Activated T-helper 1 cell treated with Interleukin-2 at 50 U/mL for 16 hours (primary cell): ENCODE data around the gene MADD.

ENCODE experiments used
- DNase-seq: peaks from one replicate; pipeline ENCODE4 v3.0.0-alpha.2; 2020; ENCODE audit warnings: low read depth

Gene MADD

GRCh38 chr11:47359162-47359561 lies 89.2 kb downstream of the MADD start:
- no peak for DNase-seq

GRCh38 chr11:47359586-47359985 lies 89.7 kb downstream of the MADD start:
- DNase-seq: no peak

GRCh38 chr11:47360341-47360740 lies 90.4 kb downstream of the MADD start:
- DNase-seq: no peak

- DNase-seq: no peak
Measured at GRCh38 chr11:47361419-47361818, 91.5 kb downstream of the MADD start.

- DNase-seq: no peak
Measured at GRCh38 chr11:47366020-47366490, 96.1 kb downstream of the MADD start.

GRCh38 chr11:47369676-47370075 lies 99.7 kb downstream of the MADD start:
- no peak for DNase-seq

- no peak for DNase-seq
Measured at GRCh38 chr11:47372422-47372821, 102.5 kb downstream of the MADD start.

GRCh38 chr11:47373876-47374719 lies 104.2 kb downstream of the MADD start:
- DNase-seq: peak; percentile 77

GRCh38 chr11:47374720-47375019 lies 104.7 kb downstream of the MADD start:
- DNase-seq: no peak

GRCh38 chr11:47375020-47375419 lies 105.1 kb downstream of the MADD start:
- no peak for DNase-seq

GRCh38 chr11:47375546-47376085 lies 105.7 kb downstream of the MADD start:
- no peak for DNase-seq

- no peak for DNase-seq
Measured at GRCh38 chr11:47376107-47376524, 106.2 kb downstream of the MADD start.

- DNase-seq: no peak
Measured at GRCh38 chr11:47376525-47377371, 106.8 kb downstream of the MADD start.

- DNase-seq: no peak
Measured at GRCh38 chr11:47377571-47378009, 107.7 kb downstream of the MADD start.

GRCh38 chr11:47378010-47378835 lies 108.3 kb downstream of the MADD start, which contains the start of gene SPI1:
TSS of gene SPI1 (minus strand) at chr11:47378547. CDS start at chr11:47378353, 194 bp downstream.
- no peak for DNase-seq

GRCh38 chr11:47378836-47379170 lies 108.9 kb downstream of the MADD start:
- no peak for DNase-seq

- DNase-seq: no peak
Measured at GRCh38 chr11:47379317-47379716, 109.4 kb downstream of the MADD start.
